Measurements from ENCODE around the gene KLHL2. TPM values are rescaled to one million over a fixed set of nuclear protein-coding genes. Genes with fewer than 3 reads are reported as not detected.

Gene KLHL2
- polyA plus RNA-seq, 3 donors, result 6.9 to 22.6 (median 11.1) TPM

DNA sequence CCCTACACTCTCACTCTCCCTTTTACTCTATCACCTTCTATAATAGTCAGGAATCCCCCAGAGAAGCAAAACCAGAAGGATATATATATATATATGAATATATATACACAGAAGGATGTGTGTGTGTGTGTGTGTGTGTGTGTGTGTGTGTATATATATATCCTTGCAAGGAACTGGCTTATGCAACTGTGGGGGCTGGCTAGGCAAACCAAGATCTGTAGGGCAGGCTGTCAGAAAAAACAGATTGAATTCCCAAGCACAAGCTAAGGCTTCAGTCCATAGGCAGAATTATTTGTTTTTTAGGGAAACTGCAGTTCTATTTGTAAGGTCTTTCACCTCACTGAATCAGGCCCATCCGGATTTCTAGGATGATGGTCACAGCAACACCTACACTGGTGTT, 13.0 kb upstream of the KLHL2 start:
- Mint-ChIP-seq H3K4me3 (no peak overlapping the region), H3K36me3 (no peaks in the 10 kb centered on the region), H3K27ac (no peak overlapping the region), H3K27me3 (ENCODE audit: low read depth in 3 of 3) (no peaks in the 10 kb centered on the region), H3K4me1 (no peaks in the 10 kb centered on the region), H3K9me3 (no peaks in the 10 kb centered on the region)
- H3K36me3 ChIP-seq (replicated peaks in 1 of 2; ENCODE audit: control insufficient read depth in 1 of 2, insufficient read depth in 2 of 2, low read length in 2 of 2), result no peaks in the 10 kb centered on the region
- no peak overlapping the region for H3K9ac ChIP-seq (ENCODE audit: insufficient read depth, low read length, poor library complexity, severe bottlenecking)
- H3K9me3 ChIP-seq (replicated peaks in 1 of 2; ENCODE audit: control insufficient read depth in 1 of 2, insufficient read depth in 1 of 2, low read length in 2 of 2), result no peaks in the 10 kb centered on the region
- no peaks in the 10 kb centered on the region for H3K4me1 ChIP-seq (ENCODE audit: control insufficient read depth in 1 of 2, insufficient read depth in 2 of 2, low read length in 2 of 2)
- intact Hi-C loops (cut with micrococcal nuclease), result no loop called here
- H2AFZ ChIP-seq (ENCODE audit: insufficient read depth, low read depth, low read length, poor library complexity, severe bottlenecking), result no peak overlapping the region
- no peaks in the 10 kb centered on the region for H3K79me2 ChIP-seq (ENCODE audit: insufficient read depth, low read length)
- H3K4me2 ChIP-seq (replicated peaks; ENCODE audit: extremely low read depth, low read length, poor library complexity, severe bottlenecking), result no peak overlapping the region
- WGBS (ENCODE audit: insufficient coverage), result no CpG with 5 or more reads among the region's 1 CpG
- TF ChIP-seq, protein P1, sequence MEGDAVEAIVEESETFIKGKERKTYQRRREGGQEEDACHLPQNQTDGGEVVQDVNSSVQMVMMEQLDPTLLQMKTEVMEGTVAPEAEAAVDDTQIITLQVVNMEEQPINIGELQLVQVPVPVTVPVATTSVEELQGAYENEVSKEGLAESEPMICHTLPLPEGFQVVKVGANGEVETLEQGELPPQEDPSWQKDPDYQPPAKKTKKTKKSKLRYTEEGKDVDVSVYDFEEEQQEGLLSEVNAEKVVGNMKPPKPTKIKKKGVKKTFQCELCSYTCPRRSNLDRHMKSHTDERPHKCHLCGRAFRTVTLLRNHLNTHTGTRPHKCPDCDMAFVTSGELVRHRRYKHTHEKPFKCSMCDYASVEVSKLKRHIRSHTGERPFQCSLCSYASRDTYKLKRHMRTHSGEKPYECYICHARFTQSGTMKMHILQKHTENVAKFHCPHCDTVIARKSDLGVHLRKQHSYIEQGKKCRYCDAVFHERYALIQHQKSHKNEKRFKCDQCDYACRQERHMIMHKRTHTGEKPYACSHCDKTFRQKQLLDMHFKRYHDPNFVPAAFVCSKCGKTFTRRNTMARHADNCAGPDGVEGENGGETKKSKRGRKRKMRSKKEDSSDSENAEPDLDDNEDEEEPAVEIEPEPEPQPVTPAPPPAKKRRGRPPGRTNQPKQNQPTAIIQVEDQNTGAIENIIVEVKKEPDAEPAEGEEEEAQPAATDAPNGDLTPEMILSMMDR (IDR thresholded peaks at IDR 0.05), result no peak
- no peak for DNase-seq
- H3K4me3 ChIP-seq (replicated peaks in 1 of 3; ENCODE audit: low read depth in 2 of 3, low read length in 3 of 3), result no peak overlapping the region
- H4K20me1 ChIP-seq (ENCODE audit: insufficient read depth, low read length), result no peaks in the 10 kb centered on the region
- no peaks in the 10 kb centered on the region for H3K27me3 ChIP-seq (ENCODE audit: control insufficient read depth in 2 of 2, insufficient read depth in 2 of 2, low read length in 2 of 2)
- no peak overlapping the region for H3K27ac ChIP-seq (ENCODE audit: low read depth in 1 of 2, low read length in 2 of 2)

DNA sequence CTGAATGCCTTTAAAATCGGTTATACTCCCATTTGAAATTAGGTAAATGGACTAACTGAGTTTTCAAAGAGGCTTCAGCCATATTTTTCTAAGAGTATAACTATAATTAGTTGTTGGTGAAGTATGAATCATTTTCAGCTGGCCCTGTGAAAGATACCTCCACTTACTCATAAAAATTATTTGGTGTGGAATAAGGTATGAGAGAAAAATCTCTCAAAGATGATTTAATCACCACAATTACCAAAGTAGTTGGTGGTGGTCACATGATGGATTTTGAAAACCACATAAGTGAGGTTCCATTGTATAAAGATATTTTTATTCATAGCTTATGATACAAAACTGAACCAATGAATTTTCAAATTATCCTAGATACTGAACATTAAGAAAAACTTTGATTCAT, 9.0 kb upstream of the KLHL2 start:
- Mint-ChIP-seq H3K4me3 (no peak overlapping the region), H3K36me3 (no peaks in the 10 kb centered on the region), H3K27ac (no peak overlapping the region), H3K4me1 (no peaks in the 10 kb centered on the region), H3K27me3 (ENCODE audit: low read depth in 3 of 3) (no peaks in the 10 kb centered on the region), H3K9me3 (no peaks in the 10 kb centered on the region)
- H3K9ac ChIP-seq (ENCODE audit: insufficient read depth, low read length, poor library complexity, severe bottlenecking), result no peak overlapping the region
- H3K27me3 ChIP-seq (ENCODE audit: control insufficient read depth in 2 of 2, insufficient read depth in 2 of 2, low read length in 2 of 2), result no peaks in the 10 kb centered on the region
- H2AFZ ChIP-seq (ENCODE audit: insufficient read depth, low read depth, low read length, poor library complexity, severe bottlenecking), result no peak overlapping the region
- no peaks in the 10 kb centered on the region for H3K79me2 ChIP-seq (ENCODE audit: insufficient read depth, low read length)
- no peaks in the 10 kb centered on the region for H3K36me3 ChIP-seq (replicated peaks in 1 of 2; ENCODE audit: control insufficient read depth in 1 of 2, insufficient read depth in 2 of 2, low read length in 2 of 2)
- no CpG with 5 or more reads among the region's 1 CpG for WGBS (ENCODE audit: insufficient coverage)
- DNase-seq, result no peak
- H3K4me3 ChIP-seq (replicated peaks in 1 of 3; ENCODE audit: low read depth in 2 of 3, low read length in 3 of 3), result no peak overlapping the region
- no peaks in the 10 kb centered on the region for H3K4me1 ChIP-seq (ENCODE audit: control insufficient read depth in 1 of 2, insufficient read depth in 2 of 2, low read length in 2 of 2)
- H3K9me3 ChIP-seq (replicated peaks in 1 of 2; ENCODE audit: control insufficient read depth in 1 of 2, insufficient read depth in 1 of 2, low read length in 2 of 2), result no peaks in the 10 kb centered on the region
- intact Hi-C loops (cut with micrococcal nuclease), result no loop called here
- no peak overlapping the region for H3K27ac ChIP-seq (ENCODE audit: low read depth in 1 of 2, low read length in 2 of 2)
- TF ChIP-seq, protein P1 (IDR thresholded peaks at IDR 0.05), result no peak
- H3K4me2 ChIP-seq (replicated peaks; ENCODE audit: extremely low read depth, low read length, poor library complexity, severe bottlenecking), result no peak overlapping the region
- H4K20me1 ChIP-seq (ENCODE audit: insufficient read depth, low read length), result no peaks in the 10 kb centered on the region
